NCI-H1417 (cell line): ENCODE results near the gene MYBPC3.
"Not testable (repeated sequence)": the region's sequence is repeated elsewhere in the genome, so short reads cannot be mapped to it uniquely, and the experiment has no call there.

ENCODE experiments used
- DNase-seq, 3 experiments: peaks; one replicate each; lab custom pipeline; 2025; lab: John Stamatoyannopoulos, UW

The MYBPC3 gene

DNA sequence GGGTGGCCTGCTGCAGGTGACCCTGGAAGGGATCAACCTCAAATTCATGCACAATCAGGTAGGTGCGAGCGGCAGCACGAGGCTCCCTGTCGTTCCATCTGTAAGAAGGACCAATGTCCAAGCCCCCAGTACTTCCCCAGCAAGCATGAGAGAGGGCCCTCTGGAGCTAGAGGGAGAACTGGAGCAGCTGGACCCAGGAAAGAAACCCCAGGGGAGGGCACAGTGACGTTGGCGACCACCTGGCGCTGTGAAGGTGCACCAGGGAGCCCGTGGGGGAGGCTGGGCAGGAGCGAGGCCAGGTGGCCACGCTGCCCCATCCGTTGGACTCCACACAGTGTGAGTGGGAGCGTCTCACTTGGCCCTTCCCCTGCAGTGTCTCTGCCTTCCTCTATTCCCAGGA is 28.0 kb downstream of the MYBPC3 start:
- no peak for DNase-seq

- no peak for DNase-seq
Observed at GRCh38 chr11:47318166-47318565, 34.3 kb downstream of the MYBPC3 start.

DNA sequence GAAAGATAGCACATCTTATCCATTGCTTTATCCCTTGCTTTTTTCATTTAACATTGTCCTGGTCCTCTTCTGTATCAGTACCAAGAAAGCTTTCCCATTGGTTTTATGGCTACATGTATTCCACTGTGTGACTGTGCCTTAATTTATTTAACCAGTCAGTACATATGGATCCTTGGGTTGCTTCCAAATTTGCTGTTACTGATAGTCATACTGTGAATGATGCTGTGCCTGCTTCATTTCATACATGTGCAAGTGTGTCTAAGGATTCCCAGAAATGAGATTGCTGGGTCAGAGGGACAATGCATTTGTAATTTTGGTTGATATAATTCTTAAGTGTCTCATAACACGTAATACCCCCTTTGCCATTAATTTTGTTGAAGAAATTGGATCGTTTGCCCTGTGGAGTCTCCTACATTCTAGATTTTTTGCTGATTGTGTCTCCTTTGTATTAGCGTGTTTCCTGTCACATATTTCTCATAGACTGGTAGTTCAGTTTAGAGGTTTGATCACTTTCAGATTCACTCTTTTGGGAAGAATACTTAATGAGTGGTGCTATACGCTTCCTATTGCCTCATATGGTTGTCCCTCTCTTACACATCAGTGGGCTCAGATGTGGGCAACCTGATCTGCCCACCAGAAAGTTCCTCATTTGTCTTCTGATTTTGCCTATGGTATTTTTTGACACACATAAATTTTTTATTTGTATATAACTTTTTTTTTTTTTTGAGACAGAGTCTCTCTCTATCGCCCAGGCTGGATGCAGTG is 35.3 kb downstream of the MYBPC3 start:
- DNase-seq, result no peak

DNA sequence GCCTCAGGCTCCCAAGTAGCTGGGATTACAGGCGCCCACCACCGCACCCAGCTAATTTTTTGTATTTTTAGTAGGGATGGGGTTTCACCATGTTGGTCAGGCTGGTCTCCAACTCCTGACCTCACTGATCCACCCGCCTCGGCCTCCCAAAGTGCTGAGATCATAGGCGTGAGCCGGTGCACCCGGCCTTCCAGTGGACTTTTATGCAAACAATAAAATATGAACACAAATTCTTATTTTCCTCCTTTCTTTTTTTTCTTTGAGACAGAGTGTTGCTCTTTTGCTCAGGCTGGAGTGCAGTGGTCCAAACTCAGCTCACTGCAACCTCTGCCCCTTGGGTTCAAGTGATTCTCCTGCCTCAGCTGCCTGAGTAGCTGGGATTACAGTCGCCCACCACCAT is 36.0 kb downstream of the MYBPC3 start:
- DNase-seq, result not testable (repeated sequence)

DNA sequence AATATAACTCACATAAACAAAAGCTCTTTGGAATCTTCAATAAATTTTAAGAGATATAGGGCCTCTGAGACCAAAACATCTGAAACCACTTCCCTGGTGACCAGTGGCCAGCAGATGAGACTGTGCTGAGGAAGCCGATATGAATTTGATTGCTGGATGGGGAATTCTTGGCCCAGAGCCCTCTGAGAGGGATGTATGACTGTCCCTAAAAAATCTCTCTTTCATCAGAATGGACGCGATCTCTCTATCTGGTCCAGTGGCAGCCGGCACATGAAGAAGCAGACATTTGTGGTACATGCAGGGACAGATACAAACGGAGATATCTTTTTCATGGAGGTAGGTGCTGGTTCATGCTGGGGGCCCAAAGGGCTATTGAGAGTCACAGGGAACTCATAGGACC is 37.5 kb downstream of the MYBPC3 start:
- no peak for DNase-seq

DNA sequence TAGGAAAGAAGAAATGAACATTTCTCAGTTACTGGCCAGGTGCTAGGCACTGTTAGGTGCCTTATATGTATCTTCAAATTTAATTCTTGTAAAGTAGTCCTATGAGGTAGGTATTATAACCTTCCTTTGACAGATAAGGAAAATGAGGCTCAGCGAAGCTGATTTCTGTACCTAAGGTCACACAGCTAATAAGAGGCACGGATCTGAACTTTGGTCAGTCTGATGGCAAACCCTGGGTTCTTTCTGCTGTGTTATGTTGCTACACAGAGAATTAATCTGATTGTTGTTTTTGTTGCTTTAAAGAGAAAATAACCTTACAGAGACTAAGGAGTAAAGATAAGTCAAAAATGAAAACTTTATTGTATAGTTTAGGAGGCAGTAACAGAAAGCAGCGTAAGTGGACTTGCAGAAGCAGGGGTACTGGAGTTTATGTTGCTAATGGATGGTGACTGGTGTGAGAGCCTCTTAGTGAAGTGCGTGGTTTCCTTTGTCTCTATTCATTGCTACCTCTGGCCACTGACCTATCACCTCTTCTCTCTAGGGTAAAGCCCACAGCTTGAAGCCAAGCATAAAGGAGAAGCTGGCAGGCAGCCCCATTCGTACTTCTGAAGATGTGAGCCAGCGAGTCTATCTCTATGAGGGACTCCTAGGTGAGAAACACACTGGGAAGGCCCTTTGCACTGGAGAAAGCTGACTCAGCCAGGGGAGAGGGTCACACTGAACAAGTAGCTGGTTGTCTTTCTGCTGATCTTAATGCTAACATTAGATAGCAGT is 44.3 kb downstream of the MYBPC3 start:
- no peak for DNase-seq

DNA sequence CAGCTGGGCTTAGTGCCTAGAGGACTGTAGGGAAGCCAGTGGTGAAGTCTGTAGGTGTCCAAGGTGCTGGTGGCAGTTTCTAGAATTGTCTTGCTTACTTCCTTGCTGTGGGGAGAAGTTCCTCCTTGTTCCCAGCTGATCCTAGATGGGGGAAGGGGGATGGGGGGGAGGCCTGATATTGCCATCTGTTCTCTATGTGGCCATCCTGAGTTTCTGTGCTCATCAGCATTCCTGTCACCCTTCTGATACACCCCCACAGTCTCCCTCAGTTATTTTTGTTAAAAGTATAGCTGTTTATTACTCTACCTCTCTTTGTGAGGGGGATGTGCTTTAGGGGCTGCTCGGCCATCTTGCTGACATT is 46.0 kb downstream of the MYBPC3 start:
- DNase-seq, result no peak

GRCh38 chr11:47305734-47306483 is 46.6 kb downstream of the MYBPC3 start:
- no peak for DNase-seq

- DNase-seq, result no peak
Observed at GRCh38 chr11:47302853-47303252, 49.6 kb downstream of the MYBPC3 start.

DNA sequence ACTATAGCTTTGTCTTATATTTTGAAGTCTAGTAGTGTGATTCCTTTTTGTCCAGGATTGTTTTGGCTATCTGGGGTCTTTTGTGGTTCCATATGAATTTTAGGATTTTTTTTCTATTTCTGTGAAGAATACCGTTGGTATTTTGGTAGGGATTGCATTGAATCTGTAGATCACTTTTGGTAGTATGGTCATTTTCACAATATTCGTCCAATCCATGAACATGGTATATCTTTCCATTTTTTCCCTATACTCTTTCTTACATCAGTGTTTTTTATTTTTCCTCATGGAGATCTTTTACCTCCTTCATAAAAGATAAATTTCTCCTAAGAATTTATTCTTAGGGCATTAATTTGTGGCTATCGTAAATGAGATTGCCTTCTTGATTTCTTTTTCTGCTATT is 53.4 kb downstream of the MYBPC3 start:
- no peak for DNase-seq

GRCh38 chr11:47296045-47296444 is 56.5 kb downstream of the MYBPC3 start:
- DNase-seq, result peak in 1 of 3 experiments; percentile 62

GRCh38 chr11:47295385-47295784 is 57.1 kb downstream of the MYBPC3 start:
- no peak for DNase-seq

DNA sequence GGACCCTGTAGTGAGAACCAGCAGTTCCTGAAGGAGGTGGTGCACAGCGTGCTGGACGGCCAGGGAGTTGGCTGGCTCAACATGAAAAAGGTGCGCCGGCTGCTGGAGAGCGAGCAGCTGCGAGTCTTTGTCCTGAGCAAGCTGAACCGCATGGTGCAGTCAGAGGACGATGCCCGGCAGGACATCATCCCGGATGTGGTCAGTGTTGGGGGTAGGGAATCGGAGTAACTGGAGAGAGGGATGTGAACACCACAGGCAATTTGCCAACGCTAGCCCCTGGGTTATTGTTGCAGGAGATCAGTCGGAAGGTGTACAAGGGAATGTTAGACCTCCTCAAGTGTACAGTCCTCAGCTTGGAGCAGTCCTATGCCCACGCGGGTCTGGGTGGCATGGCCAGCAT is 62.6 kb downstream of the MYBPC3 start:
- DNase-seq, result no peak

GRCh38 chr11:47288066-47288465 is 64.4 kb downstream of the MYBPC3 start:
- DNase-seq, result no peak

- DNase-seq, result no peak
Observed at GRCh38 chr11:47285969-47286770, 66.3 kb downstream of the MYBPC3 start.

DNA sequence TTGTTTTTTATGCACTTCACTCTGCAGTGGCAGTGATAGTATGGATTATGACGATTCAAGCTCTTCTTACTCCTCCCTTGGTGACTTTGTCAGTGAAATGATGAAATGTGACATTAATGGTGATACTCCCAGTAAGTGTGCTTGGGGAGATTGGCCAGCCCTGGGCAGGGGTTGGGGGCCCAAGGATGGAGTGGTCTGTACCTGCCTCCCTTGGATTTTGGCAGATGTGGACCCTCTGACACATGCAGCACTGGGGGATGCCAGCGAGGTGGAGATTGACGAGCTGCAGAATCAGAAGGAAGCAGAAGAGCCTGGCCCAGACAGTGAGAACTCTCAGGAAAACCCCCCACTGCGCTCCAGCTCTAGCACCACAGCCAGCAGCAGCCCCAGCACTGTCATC is 68.4 kb downstream of the MYBPC3 start:
- DNase-seq, result no peak

GRCh38 chr11:47282462-47282861 is 70.0 kb downstream of the MYBPC3 start:
- no peak for DNase-seq
